ENCODE measurements around the gene SETBP1.

Gene SETBP1

GRCh38 chr18:44946529-44947113 lies 265.9 kb downstream of the SETBP1 start:
- peak; percentile 62 for DNase-seq

- no peak for DNase-seq
Observed at GRCh38 chr18:44949967-44950366, 269.3 kb downstream of the SETBP1 start.

GRCh38 chr18:44950685-44951195 lies 270.1 kb downstream of the SETBP1 start:
- DNase-seq: no peak

GRCh38 chr18:44951748-44952147 lies 271.1 kb downstream of the SETBP1 start:
- DNase-seq: no peak

GRCh38 chr18:44954257-44954656 lies 273.6 kb downstream of the SETBP1 start:
- no peak for DNase-seq

- DNase-seq: no peak
Observed at GRCh38 chr18:44955825-44956224, 275.1 kb downstream of the SETBP1 start.

GRCh38 chr18:44957025-44957424 lies 276.3 kb downstream of the SETBP1 start:
- no peak for DNase-seq

- DNase-seq: no peak
Observed at GRCh38 chr18:44957461-44957860, 276.8 kb downstream of the SETBP1 start.

GRCh38 chr18:44958040-44958439 lies 277.4 kb downstream of the SETBP1 start:
- DNase-seq: no peak

GRCh38 chr18:44958455-44958854 lies 277.8 kb downstream of the SETBP1 start:
- DNase-seq: no peak

GRCh38 chr18:44959013-44959412 lies 278.3 kb downstream of the SETBP1 start:
- DNase-seq: no peak

GRCh38 chr18:44960580-44960979 lies 279.9 kb downstream of the SETBP1 start:
- DNase-seq: no peak

- no peak for DNase-seq
Observed at GRCh38 chr18:44961288-44961995, 280.8 kb downstream of the SETBP1 start.

- no peak for DNase-seq
Observed at GRCh38 chr18:44967599-44967998, 286.9 kb downstream of the SETBP1 start.

GRCh38 chr18:44968336-44968735 lies 287.6 kb downstream of the SETBP1 start:
- DNase-seq: no peak

- DNase-seq: no peak
Observed at GRCh38 chr18:44969214-44969795, 288.6 kb downstream of the SETBP1 start.

- no peak for DNase-seq
Observed at GRCh38 chr18:44973282-44973681, 292.6 kb downstream of the SETBP1 start.

GRCh38 chr18:44974174-44974573 lies 293.5 kb downstream of the SETBP1 start:
- no peak for DNase-seq

GRCh38 chr18:44977856-44978255 lies 297.2 kb downstream of the SETBP1 start:
- DNase-seq: no peak

- DNase-seq: no peak
Observed at GRCh38 chr18:44979748-44980147, 299.1 kb downstream of the SETBP1 start.

- DNase-seq: no peak
Observed at GRCh38 chr18:44981121-44981520, 300.4 kb downstream of the SETBP1 start.

GRCh38 chr18:44986933-44987332 lies 306.2 kb downstream of the SETBP1 start:
- no peak for DNase-seq

- no peak for DNase-seq
Observed at GRCh38 chr18:44987371-44987770, 306.7 kb downstream of the SETBP1 start.
